PC-3 (cell line): ENCODE results near the gene GOLGA8J.

Source experiments
- EZH2 ChIP-seq: fragments of 300-600 bp; sonication (generic); IDR thresholded peaks from one replicate; pipeline ENCODE4 v1.6.1; 2017; ENCODE audit warnings: antibody characterized with exemption, mild to moderate bottlenecking, low read length; ENCODE audit not compliant: unreplicated experiment
- EZH2phosphoT487 ChIP-seq: fragments of 300-600 bp; sonication (generic); IDR thresholded peaks from 2 replicates; pipeline ENCODE4 v1.6.1; 2018; ENCODE audit warnings: mild to moderate bottlenecking, antibody characterized with exemption, low read length, borderline replicate concordance
- TF ChIP-seq, protein P1 (sequence below): fragments of 300-600 bp; sonication (generic); conservative IDR thresholded peaks from 2 replicates; pipeline ENCODE4 v1.5.1; 2017; ENCODE audit warnings: antibody characterized with exemption, low read depth, mild to moderate bottlenecking, low read length

DNA sequence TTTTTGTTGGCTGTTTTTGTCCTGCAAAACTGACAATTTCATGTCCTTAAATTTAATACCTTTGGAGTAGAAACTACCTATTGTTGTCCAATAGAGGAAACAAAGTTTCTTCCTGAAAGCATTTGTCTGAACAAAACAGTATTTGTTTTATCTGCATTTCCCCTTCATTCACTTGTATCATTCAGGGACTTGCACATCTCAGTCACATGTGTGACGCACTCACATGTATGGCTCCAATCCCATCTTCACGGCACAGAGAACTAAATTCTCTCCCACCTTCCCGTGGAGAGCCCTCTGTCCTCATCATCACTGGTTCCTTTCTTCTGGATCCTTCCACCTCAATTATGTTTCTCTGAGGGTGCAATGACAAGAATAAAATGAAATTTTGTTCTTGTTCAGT lies 49.5 kb upstream of the GOLGA8J start:
- TF ChIP-seq, protein P1, sequence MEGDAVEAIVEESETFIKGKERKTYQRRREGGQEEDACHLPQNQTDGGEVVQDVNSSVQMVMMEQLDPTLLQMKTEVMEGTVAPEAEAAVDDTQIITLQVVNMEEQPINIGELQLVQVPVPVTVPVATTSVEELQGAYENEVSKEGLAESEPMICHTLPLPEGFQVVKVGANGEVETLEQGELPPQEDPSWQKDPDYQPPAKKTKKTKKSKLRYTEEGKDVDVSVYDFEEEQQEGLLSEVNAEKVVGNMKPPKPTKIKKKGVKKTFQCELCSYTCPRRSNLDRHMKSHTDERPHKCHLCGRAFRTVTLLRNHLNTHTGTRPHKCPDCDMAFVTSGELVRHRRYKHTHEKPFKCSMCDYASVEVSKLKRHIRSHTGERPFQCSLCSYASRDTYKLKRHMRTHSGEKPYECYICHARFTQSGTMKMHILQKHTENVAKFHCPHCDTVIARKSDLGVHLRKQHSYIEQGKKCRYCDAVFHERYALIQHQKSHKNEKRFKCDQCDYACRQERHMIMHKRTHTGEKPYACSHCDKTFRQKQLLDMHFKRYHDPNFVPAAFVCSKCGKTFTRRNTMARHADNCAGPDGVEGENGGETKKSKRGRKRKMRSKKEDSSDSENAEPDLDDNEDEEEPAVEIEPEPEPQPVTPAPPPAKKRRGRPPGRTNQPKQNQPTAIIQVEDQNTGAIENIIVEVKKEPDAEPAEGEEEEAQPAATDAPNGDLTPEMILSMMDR, result no peak
- TF ChIP-seq EZH2phosphoT487 (no peak), EZH2 (no peak)
